HCEC 1CT (cell line): Measurements from ENCODE around the gene SLC26A6.

Experiments used
- DNase-seq: peaks from one replicate; pipeline ENCODE4 v3.0.0-alpha.2; 2017

Gene SLC26A6

GRCh38 chr3:48631516-48632448 lies 3.5 kb downstream of the SLC26A6 start:
- DNase-seq: no peak

GRCh38 chr3:48630833-48631232 lies 4.4 kb downstream of the SLC26A6 start:
- no peak for DNase-seq

DNA sequence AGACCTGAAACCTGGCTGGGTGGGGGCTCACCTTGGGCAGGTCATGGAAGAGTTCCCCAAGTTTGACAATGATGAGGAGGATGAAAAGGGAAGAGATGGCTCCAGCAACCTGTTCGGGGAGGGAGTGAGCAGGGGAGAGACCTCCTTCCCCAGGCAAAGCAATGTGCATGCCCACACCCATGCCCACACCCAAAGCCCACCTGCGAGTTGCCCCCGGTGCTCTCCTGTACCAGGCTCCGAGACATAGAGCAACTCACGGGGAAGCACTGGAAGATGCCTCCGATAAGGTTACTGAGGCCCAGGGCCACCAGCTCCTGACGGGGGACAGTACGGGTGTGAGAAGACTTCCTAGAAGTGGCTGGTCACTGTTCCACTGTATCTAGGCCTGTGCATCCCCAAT lies 4.9 kb downstream of the SLC26A6 start:
- DNase-seq: no peak

GRCh38 chr3:48629894-48630293 lies 5.4 kb downstream of the SLC26A6 start:
- DNase-seq: no peak

GRCh38 chr3:48628277-48629017 lies 6.8 kb downstream of the SLC26A6 start:
- no peak for DNase-seq

GRCh38 chr3:48625600-48625999 lies 9.7 kb downstream of the SLC26A6 start:
- DNase-seq: no peak

- DNase-seq: no peak
Observed at GRCh38 chr3:48624767-48625166, 10.5 kb downstream of the SLC26A6 start.

- DNase-seq: no peak
Observed at GRCh38 chr3:48623851-48624547, 11.3 kb downstream of the SLC26A6 start.

DNA sequence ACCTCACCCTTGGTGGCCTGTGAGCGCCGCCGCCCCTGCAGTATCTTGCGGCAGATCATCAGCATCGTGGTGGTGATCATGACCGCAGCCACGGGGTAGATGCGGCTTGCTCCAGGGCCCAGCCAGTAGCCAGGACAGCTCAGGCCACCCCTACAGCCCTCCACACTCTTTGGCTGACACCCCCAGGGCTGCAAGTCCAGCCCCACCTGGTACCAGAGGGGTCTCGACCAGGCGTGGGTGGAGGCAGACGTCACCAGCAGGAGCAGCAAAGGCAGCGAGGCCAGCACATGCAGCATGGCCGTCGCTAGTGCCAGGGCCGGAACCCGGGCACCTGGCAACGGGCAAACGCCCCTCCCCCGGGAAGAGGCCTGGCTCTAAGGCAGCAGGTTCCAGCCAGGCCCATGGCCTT lies 13.8 kb downstream of the SLC26A6 start, which contains the start of gene TMEM89:
Gene TMEM89, minus strand, starts transcription at position 309 of the 409 bp plus-strand sequence. Its CDS starts 13 bp downstream, at position 296.
- DNase-seq: no peak

- DNase-seq: no peak
Observed at GRCh38 chr3:48619541-48620524, 15.4 kb downstream of the SLC26A6 start.

DNA sequence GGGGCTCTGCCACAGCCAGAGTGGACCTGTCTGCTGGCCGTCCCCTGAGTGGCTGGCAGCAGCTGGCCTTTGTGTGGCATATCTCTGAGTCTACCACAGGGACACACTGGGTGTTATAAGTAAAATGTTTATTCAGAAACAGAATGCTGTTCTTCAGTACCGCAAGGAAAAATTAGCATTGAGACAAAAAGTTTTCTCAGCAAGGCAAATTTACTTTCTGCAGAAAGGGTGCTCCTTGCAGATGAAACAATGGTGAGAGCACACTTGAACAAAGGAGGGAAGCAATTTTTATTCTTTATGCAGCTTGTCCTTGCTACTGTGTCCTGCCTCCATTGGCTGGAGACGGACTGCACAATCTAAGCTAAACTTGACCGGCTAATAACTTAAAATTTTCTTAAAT lies 17.7 kb downstream of the SLC26A6 start:
- DNase-seq: no peak

DNA sequence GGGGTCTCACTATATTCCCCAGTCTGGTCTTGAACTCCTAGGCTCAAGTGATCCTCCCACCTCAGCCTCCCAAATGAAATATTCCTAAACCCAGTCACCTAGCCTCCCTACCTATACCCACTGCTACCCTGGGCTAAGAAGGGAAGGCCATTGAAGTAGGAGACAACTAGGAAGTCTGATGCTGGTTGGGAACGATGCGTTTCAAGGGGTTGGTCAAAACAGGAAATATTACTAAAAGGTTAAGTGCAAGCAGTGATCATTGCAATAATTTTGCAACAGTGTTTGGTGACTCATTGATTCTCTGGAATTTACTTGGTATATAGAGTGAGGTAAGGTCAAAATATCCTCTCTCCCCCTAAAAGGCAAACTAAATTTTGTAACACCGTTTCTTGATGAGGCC lies 21.2 kb downstream of the SLC26A6 start:
- DNase-seq: peak; percentile 95

- DNase-seq: no peak
Observed at GRCh38 chr3:48612309-48612708, 23.0 kb downstream of the SLC26A6 start.

- peak; percentile 92 for DNase-seq
Observed at GRCh38 chr3:48609088-48610005, 25.9 kb downstream of the SLC26A6 start, which contains the start of gene UQCRC1. TSS of gene UQCRC1 (minus strand) at chr3:48609646. CDS start at chr3:48609620, 26 bp downstream.

DNA sequence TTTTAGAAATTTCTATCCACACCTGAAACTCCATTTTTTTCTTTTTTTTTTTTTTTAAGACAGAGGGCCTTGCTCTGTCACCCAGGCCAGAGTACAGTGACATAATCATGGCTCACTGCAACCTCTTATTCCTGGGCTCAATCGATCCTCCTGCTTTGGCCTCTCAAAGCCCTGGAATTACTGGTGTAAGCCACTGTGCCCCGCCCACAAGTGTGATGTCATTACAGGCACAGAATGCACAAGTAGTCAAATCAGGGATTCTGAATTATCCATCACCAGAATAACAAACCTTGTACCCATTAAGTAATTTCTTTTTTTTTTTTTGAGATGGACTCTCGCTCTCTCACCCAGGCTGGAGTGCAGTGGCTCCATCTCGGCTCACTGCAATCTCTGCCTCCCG lies 27.7 kb downstream of the SLC26A6 start:
- DNase-seq: no peak

GRCh38 chr3:48601622-48601994 lies 33.7 kb downstream of the SLC26A6 start:
- DNase-seq: no peak

DNA sequence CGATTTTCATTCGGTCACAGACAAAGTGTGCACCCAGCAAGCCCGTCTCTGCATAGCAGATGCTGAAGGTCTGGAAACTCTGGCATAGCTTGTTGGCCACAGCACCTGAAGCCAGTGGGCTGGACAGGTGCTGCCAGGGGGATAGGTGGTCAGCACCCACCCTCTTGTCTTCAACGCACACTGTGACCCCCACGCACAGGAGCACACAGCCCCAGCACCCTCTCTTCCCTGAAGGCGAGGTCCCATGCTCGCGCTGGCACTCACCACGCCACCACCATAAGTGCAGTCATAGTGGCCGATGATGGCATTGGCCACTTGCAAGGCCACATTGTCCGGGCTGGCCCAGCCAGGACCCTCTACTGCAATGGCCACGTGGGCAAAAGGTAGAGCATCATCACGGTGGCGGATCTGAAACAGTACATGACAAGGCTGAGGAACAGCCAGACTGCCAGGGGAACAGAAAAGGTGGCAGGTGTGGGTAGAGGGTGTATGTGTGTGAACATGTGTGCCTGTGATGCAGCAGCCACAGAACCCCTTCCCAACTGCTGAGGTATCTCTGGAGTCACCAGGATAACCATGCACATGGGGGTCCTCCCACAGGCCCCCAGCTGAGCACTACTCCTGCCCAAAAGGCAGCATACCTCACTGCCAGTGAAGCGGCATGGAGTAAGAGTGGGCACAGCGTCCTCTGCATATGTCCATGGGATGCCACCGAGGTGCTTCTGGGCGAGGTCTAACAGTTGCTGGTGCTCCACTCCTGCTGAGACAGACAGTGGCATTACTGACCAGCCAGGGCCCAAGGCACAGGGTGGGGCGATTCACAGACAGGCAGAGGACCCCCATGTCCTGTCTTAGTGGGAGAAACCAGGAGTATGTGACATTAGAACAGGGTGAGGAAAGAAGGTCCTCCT lies 34.3 kb downstream of the SLC26A6 start:
- DNase-seq: no peak

DNA sequence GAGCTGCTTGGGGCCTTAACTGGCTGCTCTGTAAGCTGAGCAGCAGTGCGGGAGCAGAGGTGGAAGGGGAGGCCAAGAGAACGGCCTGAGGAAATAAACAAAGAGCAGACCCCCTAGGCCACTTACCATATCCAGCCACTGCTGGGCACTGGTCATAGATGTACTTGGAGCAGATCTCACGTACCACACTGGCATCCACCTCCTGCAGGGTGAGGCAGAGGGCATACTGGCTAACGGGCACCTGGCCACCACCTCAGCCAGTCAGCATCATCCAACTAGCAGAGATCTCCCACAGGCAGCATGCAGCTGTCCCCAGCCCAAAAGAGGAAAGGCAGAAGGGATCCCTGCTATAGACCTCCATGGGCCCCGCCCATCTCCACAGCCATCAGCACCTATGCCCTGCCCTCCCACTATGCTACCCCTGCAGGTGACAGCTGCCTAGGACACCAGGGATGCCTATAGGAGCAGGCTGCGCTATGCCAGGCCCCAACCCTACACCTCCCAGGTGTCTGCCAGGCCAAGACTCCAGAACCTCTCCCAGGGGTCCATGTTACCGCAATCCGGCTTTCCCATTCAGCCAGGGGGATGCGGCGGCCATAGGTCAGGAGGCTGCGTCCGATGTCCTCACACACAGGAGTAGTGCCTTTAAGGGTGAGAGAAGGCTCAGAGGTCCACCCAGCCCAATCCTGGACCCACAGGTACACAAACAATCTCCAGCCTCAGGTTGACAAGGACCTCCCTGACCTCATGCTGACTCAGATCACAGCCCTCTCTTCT lies 35.6 kb downstream of the SLC26A6 start:
- DNase-seq: no peak

DNA sequence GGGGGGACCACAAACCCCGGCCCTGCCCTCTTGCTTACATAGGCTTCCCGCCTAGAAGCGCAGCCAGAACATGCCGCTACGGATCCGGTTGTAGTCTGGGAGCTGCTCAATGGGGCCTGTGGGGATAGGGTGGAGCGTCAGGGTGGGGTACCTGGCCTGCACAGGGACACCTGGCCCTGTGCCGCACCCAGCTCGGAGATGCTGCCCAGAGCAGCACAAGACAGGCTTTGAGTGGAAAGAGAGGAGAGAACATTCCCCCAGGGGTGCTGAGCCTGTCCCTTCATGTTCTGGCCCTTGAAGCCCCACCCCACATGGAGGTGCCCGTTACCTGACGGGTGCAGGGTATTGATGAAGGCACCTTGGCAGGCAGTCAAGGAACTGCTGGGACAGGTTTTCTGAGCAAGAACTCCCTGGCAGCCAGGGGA lies 36.2 kb downstream of the SLC26A6 start:
- DNase-seq: no peak
